HG02870 (cell line): ENCODE data around the gene BMP10.
A peak's percentile ranks its signal among the peaks of the same experiment; 100 is the strongest.

Experiments used
- ATAC-seq: cut with Tn5 transposase; IDR thresholded peaks from one replicate; pipeline ENCODE4 v1.9.1; 2021; ENCODE audit warnings: mild to moderate bottlenecking, moderate library complexity; ENCODE audit not compliant: unreplicated experiment

BMP10 gene, protein sequence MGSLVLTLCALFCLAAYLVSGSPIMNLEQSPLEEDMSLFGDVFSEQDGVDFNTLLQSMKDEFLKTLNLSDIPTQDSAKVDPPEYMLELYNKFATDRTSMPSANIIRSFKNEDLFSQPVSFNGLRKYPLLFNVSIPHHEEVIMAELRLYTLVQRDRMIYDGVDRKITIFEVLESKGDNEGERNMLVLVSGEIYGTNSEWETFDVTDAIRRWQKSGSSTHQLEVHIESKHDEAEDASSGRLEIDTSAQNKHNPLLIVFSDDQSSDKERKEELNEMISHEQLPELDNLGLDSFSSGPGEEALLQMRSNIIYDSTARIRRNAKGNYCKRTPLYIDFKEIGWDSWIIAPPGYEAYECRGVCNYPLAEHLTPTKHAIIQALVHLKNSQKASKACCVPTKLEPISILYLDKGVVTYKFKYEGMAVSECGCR

DNA sequence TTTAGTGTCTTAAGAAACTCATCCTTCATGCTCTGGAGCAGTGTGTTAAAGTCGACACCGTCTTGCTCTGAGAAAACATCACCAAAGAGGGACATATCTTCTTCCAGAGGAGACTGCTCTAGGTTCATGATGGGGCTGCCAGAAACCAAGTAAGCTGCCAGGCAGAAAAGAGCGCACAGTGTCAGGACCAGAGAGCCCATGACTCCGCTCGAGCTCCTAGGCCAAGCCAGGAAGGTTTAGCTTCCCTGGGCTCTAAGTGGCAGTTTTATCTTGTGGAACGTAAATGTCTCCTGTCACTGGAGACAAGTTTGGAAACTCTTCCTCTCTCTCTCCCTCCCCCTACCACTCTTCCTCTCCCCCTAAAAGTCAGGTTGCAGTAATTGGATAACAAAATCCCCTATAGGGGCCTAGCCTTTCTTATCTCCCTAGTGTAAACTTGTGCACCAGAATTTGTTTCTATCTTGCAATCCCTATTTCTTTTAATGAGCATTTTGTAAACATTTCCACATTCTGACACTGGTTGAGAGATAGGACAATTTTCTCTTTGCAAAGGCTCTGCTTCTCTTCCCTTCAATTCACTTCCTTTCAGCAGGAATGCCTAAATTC is at the start of gene BMP10:
Gene BMP10 (minus strand): TSS at position 239 of the 606 bp plus-strand sequence. CDS start 39 bp downstream, at position 200.
- ATAC-seq, result no peak

DNA sequence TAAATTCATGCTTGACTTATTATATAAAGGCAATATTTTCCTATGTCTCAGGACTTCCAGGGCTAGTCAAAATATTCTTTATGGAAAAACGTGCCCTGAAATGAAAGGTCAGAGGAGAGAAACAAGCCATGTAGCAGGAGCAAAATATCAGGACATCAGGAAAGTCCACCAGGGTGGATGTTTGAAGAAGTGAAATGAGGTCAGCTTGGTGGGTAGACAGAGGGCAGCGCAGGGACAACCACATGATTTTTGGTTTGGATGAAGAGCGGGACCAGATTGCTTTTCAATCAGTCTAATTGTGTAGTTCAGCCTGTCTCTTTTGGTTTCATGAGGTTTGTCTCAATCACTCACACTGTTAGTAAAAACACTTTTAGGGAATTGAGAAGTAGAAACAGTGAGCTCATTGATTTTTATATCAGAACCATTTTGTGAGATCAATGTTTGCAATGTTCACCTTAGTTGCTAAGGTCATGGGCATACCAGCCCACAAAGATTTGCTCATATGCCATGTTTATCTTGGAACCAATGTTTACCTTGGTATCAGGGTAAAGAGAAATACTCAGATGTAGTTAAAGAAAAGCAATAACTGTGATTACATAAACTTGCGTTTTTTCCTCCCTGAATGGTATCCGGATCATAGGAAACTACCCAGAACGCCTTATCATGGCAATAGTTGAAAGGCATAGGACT is 49.4 kb upstream of the BMP10 start:
- no peak for ATAC-seq

DNA sequence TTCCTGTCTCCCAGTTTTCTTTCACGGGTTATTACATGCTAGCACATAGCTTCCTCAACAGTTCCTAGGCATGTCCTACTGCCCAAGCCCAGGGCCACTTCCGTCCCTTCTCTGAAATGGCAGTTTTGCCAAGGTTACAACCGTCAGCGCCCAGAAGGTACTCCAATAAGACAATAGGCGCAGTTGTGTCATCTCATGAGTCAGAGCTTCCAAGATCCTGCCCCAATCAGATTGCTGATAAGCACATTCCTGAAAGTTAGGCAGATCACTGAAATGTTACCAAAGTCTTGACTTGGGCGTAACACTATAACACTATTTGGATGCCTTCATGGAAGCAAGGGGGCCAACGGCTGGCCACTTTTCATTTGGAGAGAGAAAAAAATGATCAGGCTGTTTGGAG is 47.3 kb upstream of the BMP10 start:
- ATAC-seq, result no peak

DNA sequence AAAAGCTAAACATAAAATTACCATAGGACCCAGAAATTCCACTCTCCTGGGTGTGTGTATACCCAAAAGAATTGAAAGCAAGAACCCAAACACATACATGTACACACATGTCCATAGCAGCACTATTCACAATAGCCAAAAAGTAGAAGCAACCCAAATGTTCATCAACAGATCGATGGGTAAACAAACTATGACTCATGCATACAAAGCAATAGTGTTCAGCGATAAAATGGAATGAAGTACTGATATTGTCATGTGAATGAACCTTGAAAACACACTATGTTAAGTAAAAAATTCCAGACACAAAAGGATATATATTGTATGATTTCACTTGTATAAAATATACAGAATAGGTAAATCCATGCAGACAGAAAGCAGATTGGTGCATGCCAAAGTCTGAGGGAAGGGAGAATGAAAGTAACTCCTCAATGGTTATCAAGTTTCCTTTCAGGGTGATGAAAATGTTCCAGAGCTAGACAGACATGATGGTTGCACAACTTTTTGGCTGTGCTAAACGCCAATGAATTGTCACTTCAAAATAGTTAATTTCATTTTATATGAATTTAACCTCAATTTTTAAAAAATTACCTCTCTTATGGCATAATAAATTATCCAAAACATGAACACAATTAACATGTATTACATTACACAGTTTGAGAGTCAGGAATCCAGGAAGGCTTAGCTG is 46.0 kb upstream of the BMP10 start:
- ATAC-seq, result no peak

DNA sequence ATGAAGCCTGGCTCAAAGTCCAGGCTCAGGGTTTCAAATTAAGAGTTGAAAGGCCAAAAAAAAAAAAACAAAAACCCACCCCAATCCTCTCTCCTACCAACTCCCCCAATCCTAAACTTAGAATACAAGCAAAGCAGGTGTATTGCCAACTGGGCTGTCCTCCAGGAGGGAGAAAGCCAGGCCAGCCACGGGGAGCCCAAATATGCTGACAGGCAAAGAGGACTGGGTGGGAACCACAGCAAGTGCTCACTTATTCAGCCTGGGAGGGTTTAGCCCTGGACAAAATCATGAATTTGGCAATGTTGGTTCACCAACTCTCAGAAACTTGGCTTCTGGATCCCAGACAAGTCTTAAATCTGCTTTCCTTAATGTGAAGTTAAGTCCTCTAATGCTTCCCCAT is 45.0 kb upstream of the BMP10 start:
- ATAC-seq, result no peak

DNA sequence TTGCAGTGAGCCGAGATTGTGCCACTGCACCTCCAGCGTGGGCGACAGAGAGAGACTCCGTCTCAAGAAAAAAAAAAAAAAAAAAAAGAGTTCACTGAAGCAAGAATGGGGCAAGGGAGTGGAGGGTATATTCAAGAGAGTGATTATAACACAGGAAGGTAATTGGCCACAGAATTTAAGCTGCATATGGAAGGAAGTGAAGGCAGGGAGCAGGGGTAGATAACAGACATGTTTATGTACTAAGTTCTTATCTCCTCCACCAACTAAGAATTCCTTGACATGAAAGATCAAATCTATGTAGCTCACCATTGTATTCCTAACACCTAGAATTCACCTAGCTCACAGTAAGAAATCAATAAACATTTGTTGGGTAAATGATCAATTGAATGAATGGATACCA is 44.2 kb upstream of the BMP10 start:
- no peak for ATAC-seq

DNA sequence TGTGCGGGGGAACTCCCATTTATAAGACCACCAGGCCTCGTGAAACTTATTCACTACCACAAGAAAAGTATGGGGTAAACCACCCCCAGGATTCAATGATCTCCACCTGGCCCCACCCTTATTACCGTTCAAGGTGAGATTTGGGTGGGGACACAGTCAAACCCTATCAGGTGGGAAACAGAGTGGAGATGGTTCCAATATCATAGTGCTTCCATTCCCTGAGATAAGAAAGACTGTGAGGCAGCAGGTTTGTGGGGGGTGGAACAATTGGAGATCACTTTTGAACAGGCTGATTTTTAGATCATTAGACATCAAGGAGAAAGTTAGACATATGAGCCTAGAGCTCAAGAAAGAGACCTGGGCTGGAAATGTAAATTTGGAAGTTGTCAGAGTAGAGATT is 42.2 kb upstream of the BMP10 start:
- no peak for ATAC-seq

DNA sequence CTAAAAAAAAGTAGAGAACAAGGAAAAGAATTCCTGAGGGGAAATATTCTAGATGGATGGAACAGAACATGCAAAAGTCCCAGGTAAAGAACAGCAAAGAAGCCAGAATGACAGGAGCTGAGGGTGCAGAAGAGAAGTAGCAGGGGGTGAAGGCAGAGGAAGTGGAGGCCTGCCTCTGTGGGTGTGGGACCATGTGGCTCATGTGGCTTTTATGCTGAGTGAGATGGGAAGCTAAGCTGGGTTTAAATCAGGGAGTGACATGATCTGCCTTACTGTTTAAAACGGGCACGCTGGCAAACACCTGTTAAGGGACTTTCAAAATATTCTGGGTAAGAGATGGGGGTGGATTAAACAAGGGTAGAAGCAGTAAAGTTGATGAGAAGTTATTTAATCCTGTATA is 41.5 kb upstream of the BMP10 start:
- ATAC-seq, result no peak

DNA sequence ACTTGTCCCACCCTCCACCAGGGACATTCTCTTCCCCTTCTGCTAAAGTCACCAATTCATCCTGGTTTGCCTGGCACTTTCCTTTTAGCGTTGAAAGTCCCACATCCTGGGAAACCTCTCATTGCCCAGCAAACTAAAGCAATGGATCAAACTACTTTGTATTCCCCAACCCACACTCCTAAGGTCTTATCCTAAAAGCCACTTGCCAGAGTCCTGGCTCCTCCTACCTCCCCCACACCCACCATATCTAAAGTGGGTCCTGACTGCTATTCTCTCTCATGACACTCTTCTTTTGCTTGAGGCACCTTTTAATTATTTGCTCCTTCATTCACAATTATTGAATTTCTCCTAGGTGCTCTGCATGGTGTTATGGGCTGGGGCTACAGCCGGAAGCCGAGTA is 40.9 kb upstream of the BMP10 start:
- no peak for ATAC-seq

DNA sequence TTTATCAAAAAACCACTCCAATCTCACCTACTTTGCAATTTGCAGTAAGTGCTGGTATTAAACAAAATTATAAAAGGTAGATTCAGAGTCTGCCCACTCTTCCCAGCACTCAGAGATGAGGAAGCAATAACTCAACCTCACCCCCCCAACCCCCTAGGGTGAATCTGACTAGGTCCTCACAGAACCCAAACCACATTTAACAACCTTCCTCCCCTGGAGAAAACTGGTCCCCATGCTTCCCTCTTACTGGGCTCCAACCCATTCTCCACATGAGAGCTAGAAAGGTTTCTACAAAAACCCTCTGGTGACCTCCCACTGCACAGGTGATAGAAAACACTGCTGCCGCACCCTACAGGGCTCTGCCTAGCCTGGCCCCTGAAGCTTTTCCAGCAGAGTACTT is 40.5 kb upstream of the BMP10 start:
- ATAC-seq, result no peak

DNA sequence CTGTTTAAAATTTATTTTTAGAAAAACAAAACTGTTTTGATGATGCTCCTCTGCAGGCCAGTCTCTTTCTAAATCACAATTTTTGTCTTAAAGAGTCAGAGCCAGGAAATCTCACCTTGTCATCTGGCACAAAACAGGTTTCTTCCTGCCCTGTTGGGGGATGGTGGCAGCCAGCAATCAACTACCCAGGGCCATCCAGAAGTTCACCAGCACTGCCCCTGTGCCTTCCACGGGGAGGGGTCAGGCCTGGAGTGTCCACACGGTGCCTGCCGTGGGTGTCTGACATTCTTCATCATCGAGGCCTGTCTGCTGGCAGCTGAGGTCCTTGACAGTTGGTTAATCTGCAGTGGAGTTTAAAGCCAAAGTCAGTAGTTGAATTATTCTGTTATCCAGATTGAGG is 40.0 kb upstream of the BMP10 start:
- ATAC-seq, result no peak

DNA sequence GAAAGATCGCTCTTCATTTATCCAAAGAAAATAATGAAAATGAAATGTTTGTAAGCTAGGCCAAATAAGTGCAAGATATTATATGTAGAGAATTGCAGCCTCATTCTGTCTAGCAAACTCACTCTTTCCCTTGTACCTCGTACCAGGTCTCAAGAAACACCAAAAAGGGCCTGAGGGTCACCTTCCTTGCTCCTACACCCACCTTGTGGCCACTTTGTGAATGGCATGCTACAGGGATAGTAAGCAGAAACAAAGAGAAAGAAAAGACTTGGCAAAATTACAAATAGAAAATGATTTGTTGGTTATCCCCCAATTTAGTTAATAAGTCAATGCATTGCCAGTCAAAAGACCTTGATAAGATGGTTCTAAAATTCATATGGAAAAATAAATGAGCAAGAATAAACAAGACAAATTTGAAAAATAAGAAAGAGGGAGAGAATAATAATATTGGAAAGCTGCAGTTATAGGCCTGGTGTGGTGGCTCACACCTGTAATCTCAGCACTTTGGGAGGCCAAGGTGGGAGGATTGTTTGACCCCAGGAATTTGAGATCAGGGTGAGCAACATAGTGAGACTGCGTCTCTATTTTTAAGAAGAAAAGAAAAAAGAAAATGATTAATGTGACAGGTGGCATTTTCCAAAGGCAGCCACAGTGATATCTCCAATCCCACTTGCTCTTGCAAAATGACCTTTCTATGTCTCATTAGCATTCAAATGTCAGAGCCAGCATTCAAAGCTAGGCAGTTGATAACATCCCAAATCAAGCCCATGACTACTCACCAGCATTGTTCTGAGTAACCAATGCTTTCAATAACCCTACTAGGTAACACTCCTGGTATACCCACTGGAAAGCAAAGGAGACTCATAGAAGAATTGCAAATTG is 38.8 kb upstream of the BMP10 start:
- ATAC-seq, result no peak

DNA sequence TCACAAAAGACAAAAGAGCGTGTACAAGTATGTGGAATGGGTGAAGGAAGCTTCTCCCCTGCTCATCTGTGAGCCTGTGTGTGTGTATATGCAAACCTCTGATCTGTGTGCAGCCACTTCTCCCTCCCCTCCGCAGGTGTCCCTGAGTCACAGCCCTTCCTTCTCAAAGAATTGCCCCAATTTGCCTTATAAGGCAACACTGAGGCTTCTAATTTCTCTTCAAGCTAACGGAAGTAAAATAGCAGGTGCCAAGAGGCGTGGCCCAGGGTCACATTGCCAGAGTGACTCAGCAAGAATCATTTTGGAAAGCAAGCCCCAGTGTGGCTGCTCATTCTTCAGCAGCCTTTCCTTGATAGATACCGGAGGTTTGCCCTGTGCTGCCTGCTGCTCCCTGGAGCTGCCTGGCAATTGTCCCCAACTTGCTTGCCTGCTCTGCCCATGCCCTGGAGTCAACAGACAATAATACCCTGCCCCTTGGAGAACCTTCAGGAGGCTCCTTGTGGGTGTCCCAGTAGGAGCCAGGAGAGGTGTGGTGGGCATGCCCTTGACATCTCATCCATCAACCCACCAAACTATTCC is 37.3 kb upstream of the BMP10 start:
- peak; percentile 88 for ATAC-seq

DNA sequence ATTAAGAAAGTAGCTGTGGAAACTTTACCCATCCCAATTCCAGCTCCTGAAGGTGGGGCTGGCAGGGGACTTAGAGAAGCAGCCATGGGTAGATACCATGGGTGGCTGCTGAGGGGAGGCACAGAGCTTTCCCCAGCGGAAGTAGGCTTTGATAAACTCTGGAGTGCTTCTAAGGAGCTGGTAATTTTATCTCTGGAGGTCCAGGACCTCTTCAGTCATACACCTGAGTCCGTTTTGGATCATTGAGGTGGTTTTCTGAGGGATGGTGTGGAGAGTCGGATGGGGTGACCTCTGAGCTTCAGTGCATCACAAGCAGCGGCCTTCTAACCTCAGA is 36.7 kb upstream of the BMP10 start:
- peak; percentile 12 for ATAC-seq

DNA sequence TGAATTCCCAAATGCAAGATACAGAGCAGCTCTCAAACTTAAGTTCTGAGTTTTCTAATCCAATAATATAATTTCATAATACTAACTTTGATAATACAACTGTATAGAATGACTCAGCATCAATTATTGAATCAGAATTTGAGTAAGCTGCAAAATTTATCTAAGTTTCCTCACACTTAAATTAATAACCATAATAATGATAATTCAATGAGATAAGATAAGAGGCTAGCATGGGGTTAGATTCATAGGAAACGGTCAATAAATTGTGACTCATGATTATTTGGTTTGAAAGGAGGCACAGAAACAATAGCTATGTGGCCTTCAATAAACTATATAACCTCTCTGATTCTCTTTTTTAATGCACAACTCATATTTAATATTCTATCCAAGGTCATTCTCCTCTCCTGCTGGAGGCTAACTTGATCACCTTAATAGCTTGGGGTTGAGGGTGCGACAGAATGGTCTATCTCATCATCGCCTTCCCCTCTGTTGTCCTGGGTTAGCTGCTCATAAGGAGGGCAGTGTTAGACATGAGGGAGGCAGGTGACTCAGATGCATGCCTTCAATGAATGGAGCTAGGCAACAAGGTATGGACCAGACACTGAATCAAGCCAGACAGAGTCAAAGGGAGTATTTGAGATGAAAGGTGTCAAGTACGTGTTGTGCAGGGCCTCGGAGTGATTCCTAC is 36.2 kb upstream of the BMP10 start:
- ATAC-seq, result no peak

DNA sequence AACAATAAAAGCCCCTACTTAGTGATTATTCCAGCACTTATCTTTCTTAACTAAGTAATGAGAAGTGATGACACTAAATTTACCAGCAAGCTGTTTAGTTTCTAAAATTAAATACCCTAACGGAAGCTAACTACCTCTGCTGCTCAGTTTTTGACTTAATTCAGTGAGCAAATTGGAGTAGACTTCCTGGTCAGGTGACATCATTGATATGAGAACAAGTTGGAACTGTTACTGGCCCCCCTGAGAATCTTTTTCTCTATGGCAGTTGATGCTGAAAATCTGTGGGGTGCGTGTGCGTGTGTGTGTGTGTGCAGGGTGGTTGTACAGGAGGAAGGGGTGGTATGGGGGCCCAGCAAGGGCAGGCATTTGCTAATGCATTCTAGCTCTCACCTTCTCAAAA is 35.5 kb upstream of the BMP10 start:
- no peak for ATAC-seq

DNA sequence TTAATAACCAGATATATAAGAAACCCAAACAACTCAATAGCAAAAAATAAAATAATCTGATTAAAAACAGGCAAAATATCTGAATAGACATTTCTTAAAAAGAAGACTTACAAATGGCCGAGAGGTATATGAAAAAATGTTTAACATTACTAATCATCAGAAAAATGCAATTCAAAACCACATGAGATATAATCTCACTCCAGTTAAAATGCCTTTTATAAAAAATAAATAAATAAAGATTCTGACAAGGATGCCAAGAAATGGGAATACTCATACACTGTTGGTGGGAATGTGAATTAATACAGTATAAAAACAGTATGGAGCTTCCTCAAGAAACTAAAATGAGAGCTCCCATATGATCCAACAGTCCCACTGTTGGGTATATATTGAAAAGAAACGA is 33.9 kb upstream of the BMP10 start:
- no peak for ATAC-seq

DNA sequence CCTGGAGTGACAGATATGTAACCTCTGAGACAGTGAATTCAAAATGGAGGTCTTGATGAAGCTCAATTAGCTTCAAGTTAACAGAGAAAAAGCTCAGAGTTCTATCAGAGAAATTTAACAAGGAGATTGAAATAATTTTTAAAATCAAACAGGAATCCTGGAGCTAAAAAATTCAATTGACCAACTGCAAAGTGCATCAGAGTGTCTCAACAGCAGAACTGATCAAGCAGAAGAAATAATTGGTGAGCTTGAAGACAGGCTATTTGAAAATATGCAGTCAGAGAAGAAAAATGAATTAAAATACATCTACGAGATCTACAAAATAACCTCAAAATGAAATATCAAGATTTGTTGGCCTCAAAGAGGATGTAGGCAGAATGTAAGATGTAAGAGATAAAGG is 30.4 kb upstream of the BMP10 start:
- ATAC-seq, result no peak

DNA sequence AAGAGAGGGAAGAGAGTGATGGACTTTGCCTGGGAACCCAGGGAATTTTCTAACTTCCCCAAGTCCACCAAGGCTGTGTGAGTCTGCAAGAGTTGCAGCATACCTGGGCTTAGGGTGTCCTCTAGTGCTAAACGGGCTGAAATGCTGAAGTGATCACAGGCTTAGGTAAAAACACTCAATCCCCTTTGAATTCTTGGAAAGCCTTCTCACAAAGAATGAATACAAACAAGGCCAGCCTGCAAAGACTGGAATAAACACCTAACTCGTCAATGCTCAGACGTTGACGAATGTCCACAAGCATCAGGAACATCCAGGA is 30.0 kb upstream of the BMP10 start:
- no peak for ATAC-seq
